HFFc6 (cell line): ENCODE results near the gene MRPS5. TPM values are rescaled to one million over a fixed set of nuclear protein-coding genes. Genes with fewer than 3 reads are reported as not detected.

Experiments
- DNase-seq: peaks from one replicate; pipeline ENCODE4 v3.0.0-alpha.2; 2018
- H3K27ac Mint-ChIP-seq: 2 replicates; pipeline ENCODE4 v1.8.0; 2020; ENCODE audit warnings: mild to moderate bottlenecking, mixed read lengths
- H3K27me3 Mint-ChIP-seq: 2 replicates; pipeline ENCODE4 v1.8.0; 2021; ENCODE audit warnings: mild to moderate bottlenecking, moderate library complexity, mixed read lengths; ENCODE audit not compliant: insufficient read depth
- H3K36me3 Mint-ChIP-seq: 2 replicates; pipeline ENCODE4 v1.8.0; 2021; ENCODE audit warnings: low read depth, mixed read lengths
- H3K4me1 Mint-ChIP-seq: 2 replicates; pipeline ENCODE4 v1.8.0; 2020; ENCODE audit warnings: low read depth, mixed read lengths
- H3K4me3 Mint-ChIP-seq: 2 replicates; pipeline ENCODE4 v1.8.0; 2020; ENCODE audit warnings: mild to moderate bottlenecking, moderate library complexity, mixed read lengths
- H3K9me3 Mint-ChIP-seq: 2 replicates; pipeline ENCODE4 v1.8.0; 2020; ENCODE audit warnings: mild to moderate bottlenecking, mixed read lengths
- CTCF ChIP-seq: fragments of 200-600 bp; sonication (generic); IDR thresholded peaks from 2 replicates; pipeline ENCODE4 v1.5.0; 2021; ENCODE audit warnings: antibody characterized with exemption, mild to moderate bottlenecking
- total RNA-seq, 6 experiments: library from RNA; stranded (reverse); fragmentation: NEBNext Ultra II Directional; extraction: Animal tissue kit (Norgen Biotek cat#: 25700); gene quantifications; 2 replicates in 1 of 6; 3 replicates in 5 of 6; pipeline ENCODE4 v1.2.3, GENCODE V29; 2021

Gene MRPS5
- total RNA-seq, 6 experiments from 2014 or later = 39.8 to 46.0 (median 41.3) TPM

GRCh38 chr2:95087379-95087778 lies 34.2 kb downstream of the MRPS5 start:
- H3K27me3 Mint-ChIP-seq = no peaks in the 10 kb centered on the region
- no peak for DNase-seq
- H3K27ac Mint-ChIP-seq = no peak overlapping the region
- H3K9me3 Mint-ChIP-seq = no peaks in the 10 kb centered on the region
- H3K4me1 Mint-ChIP-seq = no peaks in the 10 kb centered on the region
- no peak overlapping the region for H3K4me3 Mint-ChIP-seq
- no peak for TF ChIP-seq CTCF
- H3K36me3 Mint-ChIP-seq = peaks cover 35% of the 10 kb centered on the region

GRCh38 chr2:95086017-95086416 lies 35.6 kb downstream of the MRPS5 start:
- no peak overlapping the region for H3K4me3 Mint-ChIP-seq
- no peaks in the 10 kb centered on the region for H3K4me1 Mint-ChIP-seq
- H3K9me3 Mint-ChIP-seq = no peaks in the 10 kb centered on the region
- TF ChIP-seq CTCF = no peak
- no peak overlapping the region for H3K27ac Mint-ChIP-seq
- peaks cover 35% of the 10 kb centered on the region for H3K36me3 Mint-ChIP-seq
- no peak for DNase-seq
- H3K27me3 Mint-ChIP-seq = no peaks in the 10 kb centered on the region

GRCh38 chr2:95082477-95082876 lies 39.1 kb downstream of the MRPS5 start:
- no peak for DNase-seq
- Mint-ChIP-seq H3K9me3 (no peaks in the 10 kb centered on the region), H3K27me3 (peaks cover 22% of the 10 kb centered on the region), H3K4me3 (no peak overlapping the region), H3K27ac (no peak overlapping the region), H3K36me3 (peaks cover 28% of the 10 kb centered on the region), H3K4me1 (no peaks in the 10 kb centered on the region)
- no peak for TF ChIP-seq CTCF

GRCh38 chr2:95079199-95079683 lies 42.4 kb downstream of the MRPS5 start:
- no peak for DNase-seq
- Mint-ChIP-seq H3K4me3 (no peak overlapping the region), H3K27me3 (peaks cover 42% of the 10 kb centered on the region), H3K27ac (no peak overlapping the region), H3K36me3 (peaks cover 4% of the 10 kb centered on the region; the same call in 1 of the 2 replicates), H3K4me1 (no peaks in the 10 kb centered on the region), H3K9me3 (no peaks in the 10 kb centered on the region)
- no peak for TF ChIP-seq CTCF

- Mint-ChIP-seq H3K9me3 (no peaks in the 10 kb centered on the region), H3K4me3 (no peak overlapping the region), H3K36me3 (no peaks in the 10 kb centered on the region), H3K4me1 (no peaks in the 10 kb centered on the region), H3K27ac (no peak overlapping the region), H3K27me3 (peaks cover 45% of the 10 kb centered on the region)
- no peak for TF ChIP-seq CTCF
- DNase-seq = no peak
These were observed 43.6 kb downstream of the MRPS5 start for GRCh38 chr2:95077861-95078603.
